ENCODE data around the gene SPSB1.
A peak's percentile ranks its signal among the peaks of the same experiment; 100 is the strongest.

Gene SPSB1

GRCh38 chr1:9292361-9293240, at the start of gene SPSB1:
TSS of gene SPSB1 (plus strand) at chr1:9292894. CDS start at chr1:9355892, 62,998 bp downstream.
- Mint-ChIP-seq H3K4me1 (peaks cover 17% of the 10 kb centered on the region), H3K9me3 (peaks cover 4% of the 10 kb centered on the region), H3K36me3 (no peaks in the 10 kb centered on the region), H3K4me3 (peak within 1 kb of the TSS; percentile 38), H3K27ac (no peak within 1 kb of the TSS)
- peak; percentile 69 for ATAC-seq
- peak in 1 of 2 donors; percentile 67 for DNase-seq (ENCODE audit: low spot score in 2 of 2)

DNA sequence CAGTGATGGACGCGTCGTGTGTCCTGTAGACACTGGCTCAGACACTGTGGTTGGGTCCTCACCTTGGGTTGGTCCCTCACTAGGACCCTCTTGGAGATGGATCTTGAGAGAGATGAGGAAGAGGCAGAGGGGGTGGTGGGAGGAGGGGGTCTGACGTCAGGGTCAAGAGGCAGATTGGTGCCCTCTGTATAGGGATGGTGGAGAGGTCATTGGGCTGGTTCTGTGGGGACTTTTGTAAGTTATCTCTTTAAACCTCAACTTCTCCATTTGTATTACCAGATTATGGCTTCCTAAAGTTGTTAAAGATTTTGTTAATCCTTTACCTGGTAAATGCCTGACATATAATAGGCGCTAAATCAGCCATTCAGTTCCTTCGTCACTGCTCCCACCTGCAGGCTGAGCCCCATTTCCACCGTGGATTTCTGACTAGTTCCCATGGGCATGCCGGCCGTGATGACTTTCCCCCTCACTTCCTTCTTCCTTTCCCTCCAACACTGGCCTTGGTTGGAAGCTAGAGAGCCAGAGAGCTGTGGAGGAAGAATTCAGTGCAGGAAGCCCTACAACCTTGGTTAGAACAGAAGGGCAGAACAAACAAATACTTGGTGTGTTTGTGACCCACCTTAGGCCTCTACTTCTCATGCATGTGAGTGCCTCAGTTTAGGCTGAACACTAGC, 49.5 kb upstream of the SPSB1 start:
- DNase-seq (ENCODE audit: low spot score in 2 of 2), result no peak
- Mint-ChIP-seq H3K27ac (peak overlapping the region; percentile 10), H3K36me3 (peaks cover 14% of the 10 kb centered on the region), H3K4me1 (peaks cover 34% of the 10 kb centered on the region), H3K9me3 (no peaks in the 10 kb centered on the region), H3K4me3 (no peak overlapping the region)
- no peak for ATAC-seq

DNA sequence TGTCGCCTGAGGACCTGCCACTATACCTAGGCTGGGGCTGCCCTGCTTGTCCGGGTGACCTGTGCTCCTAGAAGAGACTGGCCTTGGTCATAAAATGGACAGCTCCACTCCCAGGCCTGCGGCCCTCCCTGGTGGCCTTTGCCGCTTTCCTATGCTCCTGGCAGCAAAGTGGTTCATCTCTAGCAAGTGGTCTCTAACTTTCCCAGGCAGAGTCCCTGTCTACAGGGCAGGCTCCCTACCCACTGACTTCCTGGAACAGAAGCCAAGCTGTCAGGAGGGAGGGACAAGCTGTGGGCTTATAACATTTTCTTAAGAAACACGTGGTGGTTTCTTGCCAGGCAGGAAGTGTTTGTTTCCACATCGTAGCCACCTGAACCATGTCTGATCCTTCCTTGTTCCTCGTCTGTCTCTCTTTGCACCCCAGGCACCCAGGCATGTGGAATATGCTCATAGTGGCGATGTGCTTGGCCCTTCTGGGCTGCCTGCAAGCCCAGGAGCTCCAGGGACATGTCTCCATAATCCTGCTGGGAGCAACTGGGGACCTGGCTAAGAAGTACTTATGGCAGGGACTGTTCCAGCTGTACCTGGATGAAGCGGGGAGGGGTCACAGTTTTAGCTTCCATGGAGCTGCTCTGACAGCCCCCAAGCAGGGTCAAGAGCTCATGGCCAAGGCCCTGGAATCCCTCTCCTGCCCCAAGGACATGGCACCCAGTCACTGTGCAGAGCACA, 48.0 kb upstream of the SPSB1 start:
- peaks cover 22% of the 10 kb centered on the region for H3K4me1 Mint-ChIP-seq
- H3K27ac Mint-ChIP-seq, result peak overlapping the region; percentile 74
- peaks cover 14% of the 10 kb centered on the region for H3K36me3 Mint-ChIP-seq
- ATAC-seq (no peak), DNase-seq (ENCODE audit: low spot score in 2 of 2) (no peak)
- H3K9me3 Mint-ChIP-seq, result no peaks in the 10 kb centered on the region
- H3K4me3 Mint-ChIP-seq, result no peak overlapping the region

DNA sequence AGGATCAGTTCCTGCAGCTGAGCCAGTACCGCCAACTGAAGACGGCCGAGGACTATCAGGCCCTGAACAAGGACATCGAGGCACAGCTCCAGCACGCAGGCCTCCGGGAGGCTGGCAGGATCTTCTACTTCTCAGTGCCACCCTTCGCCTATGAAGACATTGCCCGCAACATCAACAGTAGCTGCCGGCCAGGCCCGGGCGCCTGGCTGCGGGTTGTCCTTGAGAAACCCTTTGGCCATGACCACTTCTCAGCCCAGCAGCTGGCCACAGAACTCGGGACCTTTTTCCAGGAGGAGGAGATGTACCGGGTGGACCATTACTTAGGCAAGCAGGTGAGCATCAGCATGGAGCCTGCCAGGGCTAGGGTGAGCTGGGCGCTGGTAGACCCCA, 47.5 kb upstream of the SPSB1 start:
- Mint-ChIP-seq H3K27ac (peak overlapping the region; percentile 74), H3K9me3 (no peaks in the 10 kb centered on the region), H3K36me3 (peaks cover 14% of the 10 kb centered on the region), H3K4me1 (peaks cover 16% of the 10 kb centered on the region), H3K4me3 (no peak overlapping the region)
- DNase-seq (ENCODE audit: low spot score in 2 of 2), result no peak
- ATAC-seq, result no peak

GRCh38 chr1:9245661-9246060, 47.0 kb upstream of the SPSB1 start:
- DNase-seq (ENCODE audit: low spot score in 2 of 2) (no peak), ATAC-seq (no peak)
- Mint-ChIP-seq H3K27ac (no peak overlapping the region), H3K9me3 (no peaks in the 10 kb centered on the region), H3K4me1 (peaks cover 12% of the 10 kb centered on the region), H3K4me3 (no peak overlapping the region), H3K36me3 (peaks cover 10% of the 10 kb centered on the region)

DNA sequence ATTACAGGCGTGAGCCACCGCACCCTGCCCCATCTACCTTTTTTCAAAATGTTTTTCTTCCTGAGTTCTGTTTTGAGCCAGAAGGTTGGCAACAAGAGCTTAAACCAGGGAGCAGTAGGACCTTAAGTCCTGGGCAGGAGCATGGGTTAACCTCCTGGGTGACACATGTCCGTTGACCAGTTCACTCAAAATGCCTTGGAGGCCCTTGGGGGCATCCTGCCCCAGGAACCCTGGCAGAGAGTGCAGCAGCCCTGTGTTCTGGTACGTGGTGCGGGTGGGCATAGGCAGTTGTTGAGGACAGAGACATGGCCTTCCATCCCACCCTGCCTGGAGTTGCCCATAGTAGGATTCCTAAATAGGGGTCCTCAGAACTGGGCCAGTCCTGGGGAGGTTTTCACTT, 46.5 kb upstream of the SPSB1 start:
- no peak for ATAC-seq
- Mint-ChIP-seq H3K27ac (no peak overlapping the region), H3K36me3 (peaks cover 9% of the 10 kb centered on the region), H3K4me3 (no peak overlapping the region), H3K4me1 (peaks cover 10% of the 10 kb centered on the region), H3K9me3 (no peaks in the 10 kb centered on the region)
- no peak for DNase-seq (ENCODE audit: low spot score in 2 of 2)

DNA sequence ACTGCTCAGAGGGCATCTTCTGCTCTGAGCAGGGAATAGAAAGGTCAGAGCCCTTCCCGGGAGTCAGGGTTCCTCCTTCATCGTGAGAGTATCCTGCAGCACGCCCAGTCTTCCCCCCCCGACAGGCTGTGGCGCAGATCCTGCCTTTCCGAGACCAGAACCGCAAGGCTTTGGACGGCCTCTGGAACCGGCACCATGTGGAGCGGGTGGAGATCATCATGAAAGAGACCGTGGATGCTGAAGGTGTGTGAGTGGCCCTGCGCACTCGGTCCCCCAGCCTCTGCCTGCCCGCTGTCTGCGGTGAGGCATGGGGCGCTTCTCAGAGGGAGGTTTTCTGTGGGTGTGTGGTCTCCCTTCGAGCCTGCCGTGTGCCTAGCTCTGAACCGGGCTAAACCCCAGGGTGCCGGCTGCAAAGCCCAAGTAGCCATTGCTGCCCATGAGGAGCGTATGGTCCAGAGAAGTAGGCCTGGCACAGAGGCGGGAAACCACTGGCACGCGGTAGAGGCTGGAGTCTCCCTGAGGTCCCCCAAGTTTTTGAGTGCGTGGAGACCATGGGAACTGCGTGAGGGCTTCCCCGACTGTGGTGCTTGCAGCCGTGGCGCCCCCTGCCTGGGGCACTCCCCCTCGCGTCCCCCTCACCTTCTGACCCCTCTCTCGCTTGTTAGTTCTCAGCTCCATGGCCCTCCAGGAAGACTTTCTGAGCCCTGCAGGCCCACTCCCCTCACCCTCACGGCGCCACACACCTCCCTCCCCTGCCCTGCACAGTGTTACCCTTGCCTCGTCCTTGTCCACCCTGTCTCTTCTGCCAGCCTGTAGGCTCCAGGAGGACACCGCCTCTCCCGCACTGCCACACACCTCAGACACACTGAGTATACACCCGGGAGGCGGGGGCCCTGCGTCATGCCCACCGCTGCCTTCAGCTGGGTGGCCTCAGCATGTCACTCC, 45.6 kb upstream of the SPSB1 start:
- Mint-ChIP-seq H3K36me3 (peaks cover 9% of the 10 kb centered on the region), H3K9me3 (no peaks in the 10 kb centered on the region), H3K4me3 (no peak overlapping the region), H3K4me1 (peaks cover 10% of the 10 kb centered on the region), H3K27ac (no peak overlapping the region)
- DNase-seq (ENCODE audit: low spot score in 2 of 2) (no peak), ATAC-seq (no peak)

DNA sequence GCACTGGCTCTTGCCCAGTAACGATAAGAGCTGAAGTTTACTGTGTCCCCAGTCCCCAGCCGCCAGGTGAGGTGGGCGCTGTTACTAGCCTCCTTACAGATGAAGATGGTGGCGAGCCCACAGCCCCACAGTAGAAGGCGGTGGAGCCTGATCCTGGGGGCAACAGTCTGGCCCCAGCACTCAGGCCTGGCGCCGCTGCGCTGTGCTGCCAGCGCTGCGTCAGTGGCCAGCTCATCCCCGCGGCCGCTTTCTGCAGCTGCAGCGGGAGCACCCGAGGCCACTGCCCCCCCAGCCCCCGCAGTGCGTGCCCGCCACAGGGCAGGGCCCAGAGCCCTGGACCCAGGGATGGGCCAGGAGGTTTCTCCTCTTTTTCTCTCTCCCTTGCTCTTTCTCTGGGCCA, 44.8 kb upstream of the SPSB1 start:
- ATAC-seq (no peak), DNase-seq (ENCODE audit: low spot score in 2 of 2) (no peak)
- peaks cover 10% of the 10 kb centered on the region for H3K4me1 Mint-ChIP-seq
- H3K9me3 Mint-ChIP-seq, result no peaks in the 10 kb centered on the region
- no peak overlapping the region for H3K27ac Mint-ChIP-seq
- H3K36me3 Mint-ChIP-seq, result peaks cover 9% of the 10 kb centered on the region
- no peak overlapping the region for H3K4me3 Mint-ChIP-seq

DNA sequence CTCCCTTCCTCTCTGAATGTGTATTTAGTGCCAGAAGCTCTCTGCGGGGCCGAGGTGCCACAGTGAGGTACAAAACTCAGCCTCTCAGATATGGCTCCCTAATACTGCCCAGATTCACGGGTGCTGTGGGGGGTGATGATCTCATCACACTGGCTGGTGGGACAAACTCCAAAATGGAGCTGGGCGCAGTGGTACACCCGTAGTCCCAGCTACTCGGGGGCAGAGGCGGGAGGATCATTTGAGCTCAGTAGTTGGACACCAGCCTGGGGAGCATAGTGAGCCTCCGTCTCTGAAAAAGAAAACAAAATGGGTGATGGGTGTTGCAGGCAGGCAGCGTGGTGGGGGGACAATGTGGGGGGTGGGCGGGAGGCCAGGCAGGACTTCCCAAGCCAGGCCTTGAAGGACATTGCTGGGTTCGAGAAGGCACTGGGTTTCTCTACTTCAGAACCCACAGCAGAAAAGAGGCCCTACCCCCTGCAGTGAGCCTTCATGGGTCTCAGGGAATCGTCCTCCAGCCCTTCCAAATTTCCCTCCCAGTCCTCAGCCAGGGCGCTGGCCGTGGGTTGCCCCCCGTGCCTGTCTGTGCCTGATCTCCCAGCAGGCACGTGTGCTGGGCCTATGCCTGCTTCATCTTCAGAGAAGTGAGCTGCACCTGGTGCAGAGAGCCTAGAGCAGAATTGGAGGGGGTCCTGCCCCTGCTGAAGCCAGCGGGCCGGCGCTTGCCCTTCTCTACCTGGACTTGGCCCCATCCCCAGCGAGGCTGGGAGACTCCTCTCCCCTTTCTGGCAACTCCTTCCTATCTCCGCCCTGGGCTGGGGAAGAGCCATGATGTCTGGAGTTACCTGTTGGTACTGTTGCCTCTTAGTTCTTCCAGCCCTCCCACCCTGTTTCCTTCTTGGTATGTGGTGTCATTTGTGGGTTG, 44.1 kb upstream of the SPSB1 start:
- Mint-ChIP-seq H3K36me3 (peaks cover 9% of the 10 kb centered on the region), H3K27ac (no peak overlapping the region)

GRCh38 chr1:9249263-9249533, 43.5 kb upstream of the SPSB1 start:
- H3K4me3 Mint-ChIP-seq, result no peak overlapping the region
- no peak for DNase-seq (ENCODE audit: low spot score in 2 of 2)
- no peaks in the 10 kb centered on the region for H3K9me3 Mint-ChIP-seq
- peaks cover 9% of the 10 kb centered on the region for H3K4me1 Mint-ChIP-seq
- no peak for ATAC-seq
- peaks cover 9% of the 10 kb centered on the region for H3K36me3 Mint-ChIP-seq
- H3K27ac Mint-ChIP-seq, result no peak overlapping the region

More for the DNA sequence above, 44.1 kb upstream of the SPSB1 start:
- ATAC-seq (no peak), DNase-seq (ENCODE audit: low spot score in 2 of 2) (no peak)
- Mint-ChIP-seq H3K4me3 (no peak overlapping the region), H3K9me3 (no peaks in the 10 kb centered on the region), H3K4me1 (peaks cover 10% of the 10 kb centered on the region)

- no peak overlapping the region for H3K4me3 Mint-ChIP-seq
- H3K36me3 Mint-ChIP-seq, result peaks cover 9% of the 10 kb centered on the region
- no peaks in the 10 kb centered on the region for H3K9me3 Mint-ChIP-seq
- no peak overlapping the region for H3K27ac Mint-ChIP-seq
- DNase-seq (ENCODE audit: low spot score in 2 of 2) (peak; percentile 24 to 63), ATAC-seq (peak; percentile 69)
- peaks cover 7% of the 10 kb centered on the region for H3K4me1 Mint-ChIP-seq
Measured at GRCh38 chr1:9249534-9250410, 42.9 kb upstream of the SPSB1 start.

GRCh38 chr1:9250411-9251381, 42.0 kb upstream of the SPSB1 start:
- H3K4me1 Mint-ChIP-seq, result peaks cover 7% of the 10 kb centered on the region
- peaks cover 7% of the 10 kb centered on the region for H3K36me3 Mint-ChIP-seq
- H3K27ac Mint-ChIP-seq, result no peak overlapping the region
- no peaks in the 10 kb centered on the region for H3K9me3 Mint-ChIP-seq
- DNase-seq (ENCODE audit: low spot score in 2 of 2) (no peak), ATAC-seq (no peak)
- no peak overlapping the region for H3K4me3 Mint-ChIP-seq
